Ishikawa (cell line): ENCODE results near the gene PDP2.

Source experiments
- CEBPB ChIP-seq: IDR thresholded peaks from 2 replicates; pipeline ENCODE4 v1.6.1; 2012
- CREB1 ChIP-seq: IDR thresholded peaks from 2 replicates; pipeline ENCODE4 v1.6.1; 2012; ENCODE audit warnings: low read depth
- EGR1 ChIP-seq: IDR thresholded peaks from 2 replicates; pipeline ENCODE4 v1.6.1; 2012
- EP300 ChIP-seq: IDR thresholded peaks from 2 replicates; pipeline ENCODE4 v1.6.1; 2012; ENCODE audit warnings: borderline replicate concordance
- FOXM1 ChIP-seq: IDR thresholded peaks from 2 replicates; pipeline ENCODE4 v1.6.1; 2012; ENCODE audit warnings: low read depth, borderline replicate concordance
- MAX ChIP-seq: IDR thresholded peaks from 2 replicates; pipeline ENCODE4 v1.6.1; 2012
- NFIC ChIP-seq: IDR thresholded peaks from 2 replicates; pipeline ENCODE4 v1.6.1; 2012
- RAD21 ChIP-seq: IDR thresholded peaks from 2 replicates; pipeline ENCODE4 v1.6.1; 2012; ENCODE audit warnings: low read depth
- REST ChIP-seq: IDR thresholded peaks from 2 replicates; pipeline ENCODE4 v1.6.1; 2012; ENCODE audit warnings: low read depth, mild to moderate bottlenecking
- TAF1 ChIP-seq: IDR thresholded peaks from 2 replicates; pipeline ENCODE4 v1.6.1; 2012; ENCODE audit warnings: low read depth, mild to moderate bottlenecking
- TCF12 ChIP-seq: IDR thresholded peaks from 2 replicates; pipeline ENCODE4 v1.6.1; 2012; ENCODE audit warnings: low read depth
- TEAD4 ChIP-seq: IDR thresholded peaks from 2 replicates; pipeline ENCODE4 v1.6.1; 2012
- USF1 ChIP-seq: IDR thresholded peaks from 2 replicates; pipeline ENCODE4 v1.6.1; 2012
- YY1 ChIP-seq: IDR thresholded peaks from 2 replicates; pipeline ENCODE4 v1.6.1; 2012; ENCODE audit warnings: low read depth
- ZBTB7A ChIP-seq: IDR thresholded peaks from 2 replicates; pipeline ENCODE4 v1.6.1; 2012; ENCODE audit warnings: low read depth

The PDP2 gene

GRCh38 chr16:66840883-66841282 lies 39.4 kb upstream of the PDP2 start:
- TF ChIP-seq RAD21 (no peak), TEAD4 (no peak), CEBPB (no peak), TAF1 (no peak), ZBTB7A (no peak), CREB1 (no peak), EGR1 (no peak), REST (no peak), TCF12 (no peak), NFIC (no peak), USF1 (no peak), EP300 (no peak), MAX (no peak), YY1 (no peak), FOXM1 (no peak)

GRCh38 chr16:66841366-66841765 lies 38.9 kb upstream of the PDP2 start:
- TF ChIP-seq FOXM1 (no peak), TCF12 (no peak), CEBPB (no peak), TAF1 (no peak), EGR1 (no peak), EP300 (no peak), YY1 (no peak), USF1 (no peak), REST (no peak), MAX (no peak), NFIC (no peak), ZBTB7A (no peak), RAD21 (no peak), CREB1 (no peak), TEAD4 (no peak)

- no peak for TF ChIP-seq EP300
- no peak for TF ChIP-seq YY1
- TF ChIP-seq FOXM1 = no peak
- no peak for TF ChIP-seq CEBPB
- TF ChIP-seq TCF12 = no peak
- TF ChIP-seq CREB1 = no peak
- no peak for TF ChIP-seq RAD21
- no peak for TF ChIP-seq USF1
- TF ChIP-seq MAX = no peak
- no peak for TF ChIP-seq EGR1
- no peak for TF ChIP-seq NFIC
- TF ChIP-seq REST = no peak
- no peak for TF ChIP-seq ZBTB7A
- no peak for TF ChIP-seq TAF1
- no peak for TF ChIP-seq TEAD4
Observed at GRCh38 chr16:66842765-66843164, 37.5 kb upstream of the PDP2 start.

- no peak for TF ChIP-seq YY1
- no peak for TF ChIP-seq REST
- TF ChIP-seq ZBTB7A = no peak
- TF ChIP-seq FOXM1 = no peak
- TF ChIP-seq EP300 = no peak
- TF ChIP-seq RAD21 = no peak
- no peak for TF ChIP-seq USF1
- no peak for TF ChIP-seq NFIC
- TF ChIP-seq TCF12 = no peak
- TF ChIP-seq TAF1 = no peak
- no peak for TF ChIP-seq MAX
Observed at GRCh38 chr16:66843191-66843590, 37.1 kb upstream of the PDP2 start.
